ENCODE data around the gene UBASH3B. TPM values are rescaled to one million over a fixed set of nuclear protein-coding genes. Genes with fewer than 3 reads are reported as not detected.

UBASH3B gene
- total and polyA plus RNA-seq, 7 donors, result 1.4 to 17.5 (median 8.5) TPM

DNA sequence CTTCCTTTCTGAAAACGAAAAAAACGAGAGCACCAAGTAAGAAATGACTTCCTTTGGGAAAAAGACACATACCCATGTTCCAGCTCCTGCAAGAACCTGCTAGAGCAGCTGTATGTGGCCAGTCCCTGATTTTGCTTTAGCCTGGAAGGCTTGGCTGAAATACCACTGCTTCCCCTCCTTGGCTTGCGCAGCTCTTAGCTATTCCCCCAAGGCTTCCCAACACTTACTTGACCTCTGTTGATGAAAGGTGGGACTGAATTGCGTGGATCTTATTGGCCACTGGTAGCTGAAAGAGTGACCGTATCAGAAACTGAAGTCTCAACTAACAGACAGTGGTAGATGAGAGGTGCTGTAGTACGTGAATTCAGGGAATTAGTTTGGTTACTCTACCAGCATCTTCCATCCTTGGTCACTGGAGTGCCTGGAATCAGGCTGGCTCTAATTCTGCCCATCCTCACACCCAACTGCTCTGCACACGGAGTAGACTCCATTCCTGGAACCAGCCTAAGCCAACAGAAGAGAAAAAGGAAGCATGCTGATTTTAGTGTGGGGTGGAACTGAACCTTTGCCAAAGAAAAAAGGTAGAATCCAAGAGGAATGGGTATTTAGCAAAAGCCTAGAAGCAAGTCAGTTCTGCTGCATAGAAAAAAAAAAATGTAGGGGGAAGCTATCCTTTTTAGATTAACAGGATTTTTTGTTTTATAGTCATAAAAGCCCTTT, 109.0 kb downstream of the UBASH3B start:
- no peak for DNase-seq
- intact Hi-C loops (cut with DNase I), result no loop called here

GRCh38 chr11:122765487-122766131, 110.1 kb downstream of the UBASH3B start:
- Histone ChIP-seq H3K27me3 (ENCODE audit: insufficient read depth in 3 of 3, low read length in 2 of 3) (no peaks in the 10 kb centered on the region), H3K27ac (no peak overlapping the region), H3K4me3 (no peak overlapping the region), H3K4me1 (no peaks in the 10 kb centered on the region), H3K36me3 (ENCODE audit: insufficient read depth in 1 of 2, low read depth in 1 of 2) (no peaks in the 10 kb centered on the region), H3K9me3 (no peaks in the 10 kb centered on the region)
- no peak for DNase-seq
- TF ChIP-seq, protein P1, sequence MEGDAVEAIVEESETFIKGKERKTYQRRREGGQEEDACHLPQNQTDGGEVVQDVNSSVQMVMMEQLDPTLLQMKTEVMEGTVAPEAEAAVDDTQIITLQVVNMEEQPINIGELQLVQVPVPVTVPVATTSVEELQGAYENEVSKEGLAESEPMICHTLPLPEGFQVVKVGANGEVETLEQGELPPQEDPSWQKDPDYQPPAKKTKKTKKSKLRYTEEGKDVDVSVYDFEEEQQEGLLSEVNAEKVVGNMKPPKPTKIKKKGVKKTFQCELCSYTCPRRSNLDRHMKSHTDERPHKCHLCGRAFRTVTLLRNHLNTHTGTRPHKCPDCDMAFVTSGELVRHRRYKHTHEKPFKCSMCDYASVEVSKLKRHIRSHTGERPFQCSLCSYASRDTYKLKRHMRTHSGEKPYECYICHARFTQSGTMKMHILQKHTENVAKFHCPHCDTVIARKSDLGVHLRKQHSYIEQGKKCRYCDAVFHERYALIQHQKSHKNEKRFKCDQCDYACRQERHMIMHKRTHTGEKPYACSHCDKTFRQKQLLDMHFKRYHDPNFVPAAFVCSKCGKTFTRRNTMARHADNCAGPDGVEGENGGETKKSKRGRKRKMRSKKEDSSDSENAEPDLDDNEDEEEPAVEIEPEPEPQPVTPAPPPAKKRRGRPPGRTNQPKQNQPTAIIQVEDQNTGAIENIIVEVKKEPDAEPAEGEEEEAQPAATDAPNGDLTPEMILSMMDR (IDR thresholded peaks at IDR 0.05), result no peak
- WGBS, 3 donors, result 87 to 91% (median 88%) methylated on average over 4 of the region's 4 CpGs
- intact Hi-C loops (cut with DNase I), result no loop called here
- no peak for ATAC-seq

More for the DNA sequence above, 109.0 kb downstream of the UBASH3B start:
- no peak overlapping the region for H3K27ac ChIP-seq
- no peak for ATAC-seq
- H3K9me3 ChIP-seq, result no peaks in the 10 kb centered on the region
- 64 to 73% (median 68%) methylated on average over 7 of the region's 7 CpGs for WGBS, 3 donors
- TF ChIP-seq, protein P1 (IDR thresholded peaks at IDR 0.05), result no peak
- no peak overlapping the region for H3K4me3 ChIP-seq
- peaks cover 0 to 3% (median 0%) of the 10 kb centered on the region in 3 donors for H3K27me3 ChIP-seq (ENCODE audit: insufficient read depth in 3 of 3, low read length in 2 of 3)
- no peaks in the 10 kb centered on the region for H3K36me3 ChIP-seq (ENCODE audit: insufficient read depth in 1 of 2, low read depth in 1 of 2)
- no peaks in the 10 kb centered on the region for H3K4me1 ChIP-seq

DNA sequence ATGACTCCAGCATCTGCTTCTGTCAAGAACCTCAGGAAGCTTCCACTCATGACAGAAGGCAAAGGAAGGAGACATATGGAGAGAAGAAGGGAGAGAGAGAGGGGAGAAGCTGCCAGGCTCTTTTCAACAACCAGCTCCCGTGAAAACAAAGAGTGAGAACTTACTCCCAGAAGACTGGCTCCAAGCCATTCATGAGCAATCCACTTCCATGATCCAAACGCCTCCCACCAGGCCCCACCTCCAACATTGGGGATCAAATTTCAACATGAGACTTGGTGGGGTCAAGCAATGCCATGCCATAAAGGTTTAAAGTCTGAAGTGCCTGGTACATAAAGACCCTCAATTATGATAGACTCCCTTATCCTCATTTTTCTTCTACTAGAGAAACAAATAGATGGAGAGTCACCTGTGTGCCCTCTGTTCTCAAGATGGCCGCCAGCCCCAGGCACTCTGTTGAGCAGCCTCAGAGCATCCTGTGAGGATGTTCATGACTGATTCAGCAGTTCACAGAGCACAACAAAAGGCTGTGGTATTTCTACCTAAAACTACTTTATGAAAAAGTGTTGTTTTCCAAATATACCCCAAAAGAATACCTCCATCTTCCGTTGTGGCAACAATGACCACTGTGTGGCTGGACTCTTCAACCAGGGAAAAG, 113.7 kb downstream of the UBASH3B start:
- no peak for DNase-seq
- H3K36me3 ChIP-seq (ENCODE audit: insufficient read depth in 1 of 2, low read depth in 1 of 2), result no peaks in the 10 kb centered on the region
- ATAC-seq, result no peak
- H3K4me1 ChIP-seq, result no peaks in the 10 kb centered on the region
- H3K4me3 ChIP-seq, result no peak overlapping the region
- H3K9me3 ChIP-seq, result no peaks in the 10 kb centered on the region
- intact Hi-C loops (cut with DNase I), result no loop called here
- H3K27ac ChIP-seq, result no peak overlapping the region
- TF ChIP-seq, protein P1 (IDR thresholded peaks at IDR 0.05), result no peak
- 54 to 59% (median 58%) methylated on average over 4 of the region's 4 CpGs for WGBS, 3 donors
- H3K27me3 ChIP-seq (ENCODE audit: insufficient read depth in 3 of 3, low read length in 2 of 3), result peaks cover 0 to 7% (median 0%) of the 10 kb centered on the region in 3 donors

- WGBS, 3 donors, result 55 to 65% (median 58%) methylated on average over 7 of the region's 7 CpGs
- H3K9me3 ChIP-seq, result no peaks in the 10 kb centered on the region
- TF ChIP-seq, protein P1 (IDR thresholded peaks at IDR 0.05), result no peak
- no peak for DNase-seq
- no peaks in the 10 kb centered on the region for H3K4me1 ChIP-seq
- no peak overlapping the region for H3K27ac ChIP-seq
- no peak overlapping the region for H3K4me3 ChIP-seq
- peaks cover 0 to 10% (median 0%) of the 10 kb centered on the region in 3 donors for H3K27me3 ChIP-seq (ENCODE audit: insufficient read depth in 3 of 3, low read length in 2 of 3)
- intact Hi-C loops (cut with DNase I), result loop anchor here in 1 of 2 donors (10.0 kb wide), 1 partner anchor 188 kb away; no protein-coding TSS in a partner anchor
- ATAC-seq, result no peak
- no peaks in the 10 kb centered on the region for H3K36me3 ChIP-seq (ENCODE audit: insufficient read depth in 1 of 2, low read depth in 1 of 2)
These were observed 117.4 kb downstream of the UBASH3B start for GRCh38 chr11:122772945-122773344.
